HG02981 (cell line): Measurements from ENCODE around the gene NINJ2.

ENCODE experiments used
- ATAC-seq: cut with Tn5 transposase; IDR thresholded peaks from one replicate; pipeline ENCODE4 v1.9.1; 2021; ENCODE audit warnings: mild to moderate bottlenecking, moderate library complexity; ENCODE audit not compliant: unreplicated experiment

The NINJ2 gene

DNA sequence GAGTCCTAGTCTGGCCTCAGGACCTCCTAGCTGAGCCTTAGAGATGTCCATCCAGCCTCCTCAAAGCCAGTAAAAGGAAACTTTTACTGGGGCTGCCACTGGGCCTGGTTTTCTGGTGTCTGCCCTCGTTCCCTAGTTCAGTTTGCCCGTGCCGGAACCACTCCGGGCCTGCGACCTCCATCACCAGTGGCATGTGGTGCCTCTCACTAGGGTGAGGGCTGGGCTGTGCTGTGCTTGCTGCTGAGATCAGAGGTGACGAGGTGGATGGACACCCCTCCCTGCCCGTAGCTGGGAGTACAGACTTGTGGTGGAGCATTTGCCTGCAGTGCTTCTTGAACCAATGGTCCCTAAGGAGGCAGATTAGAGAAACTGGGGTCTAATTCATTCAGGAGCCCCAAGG, 127.8 kb downstream of the NINJ2 start:
- ATAC-seq: no peak

DNA sequence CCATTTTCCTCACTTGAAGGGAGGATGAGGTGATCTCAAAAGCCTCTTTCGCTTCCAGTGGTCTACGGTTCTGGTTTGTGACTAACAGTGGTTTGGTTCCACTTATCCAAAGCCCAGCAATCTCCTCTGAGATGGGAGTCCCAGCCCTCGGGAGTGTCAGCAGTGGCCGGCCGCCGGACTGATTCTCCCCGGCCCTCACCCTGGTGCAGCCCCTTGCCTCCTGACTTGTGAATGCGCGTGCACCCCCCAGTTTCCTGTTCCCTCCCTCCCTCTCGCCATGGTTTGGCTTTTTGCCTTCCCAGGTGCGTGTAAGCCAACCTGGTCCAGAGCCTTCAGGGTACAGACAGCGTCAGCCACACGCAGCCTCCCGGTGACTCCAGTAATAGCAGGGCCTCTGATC, 129.0 kb downstream of the NINJ2 start:
- ATAC-seq: no peak

DNA sequence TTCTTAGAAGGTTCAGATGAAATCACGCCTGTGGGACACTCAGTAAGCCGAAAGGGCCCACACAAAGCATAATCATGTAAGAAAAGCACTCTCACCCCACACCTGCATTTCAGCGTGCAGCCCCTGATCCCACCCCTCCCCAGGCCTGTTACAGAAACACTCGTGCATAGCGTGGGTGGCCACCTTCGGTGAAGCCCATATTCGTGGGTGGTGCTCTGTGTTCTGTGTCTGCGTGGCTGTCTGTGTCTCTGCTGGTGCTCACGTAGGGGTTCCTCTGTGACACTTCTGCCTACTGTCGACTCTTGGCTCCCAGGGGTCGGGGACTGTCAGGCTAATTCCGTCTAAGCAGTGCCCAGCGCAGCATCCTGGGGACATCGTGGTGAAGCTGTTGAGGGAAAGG, 129.5 kb downstream of the NINJ2 start:
- ATAC-seq: no peak

DNA sequence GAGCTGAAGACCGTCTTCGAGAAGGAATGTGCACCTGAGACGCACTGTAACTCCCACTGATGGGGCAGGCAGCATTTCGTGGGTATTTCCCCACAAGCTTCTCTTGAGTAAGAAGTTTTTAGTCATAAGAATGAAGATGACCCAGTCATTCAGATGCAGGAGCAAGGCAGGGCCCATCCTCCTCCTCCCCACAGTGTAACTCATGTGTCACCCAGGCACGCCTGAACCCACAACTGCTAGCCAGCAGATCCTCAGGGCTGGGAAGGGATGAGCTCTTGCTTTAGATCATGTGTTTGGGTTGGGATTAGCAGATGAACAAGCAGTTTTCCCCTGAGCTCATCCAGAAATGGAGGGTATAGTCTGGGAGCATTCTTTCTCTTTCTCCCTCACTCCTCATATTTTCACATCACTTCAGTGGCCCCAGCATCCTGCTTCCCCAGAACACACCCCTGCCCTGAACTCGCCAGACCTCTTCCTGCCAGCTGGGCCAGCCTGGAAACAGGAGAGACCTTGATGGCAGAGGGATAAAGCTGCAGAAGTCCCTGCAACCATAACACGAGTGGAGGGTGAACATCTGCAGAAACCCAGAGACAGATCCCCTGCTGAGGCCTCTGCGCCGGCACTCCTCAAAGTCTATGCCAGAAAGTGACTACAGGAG, 130.2 kb downstream of the NINJ2 start:
- no peak for ATAC-seq

DNA sequence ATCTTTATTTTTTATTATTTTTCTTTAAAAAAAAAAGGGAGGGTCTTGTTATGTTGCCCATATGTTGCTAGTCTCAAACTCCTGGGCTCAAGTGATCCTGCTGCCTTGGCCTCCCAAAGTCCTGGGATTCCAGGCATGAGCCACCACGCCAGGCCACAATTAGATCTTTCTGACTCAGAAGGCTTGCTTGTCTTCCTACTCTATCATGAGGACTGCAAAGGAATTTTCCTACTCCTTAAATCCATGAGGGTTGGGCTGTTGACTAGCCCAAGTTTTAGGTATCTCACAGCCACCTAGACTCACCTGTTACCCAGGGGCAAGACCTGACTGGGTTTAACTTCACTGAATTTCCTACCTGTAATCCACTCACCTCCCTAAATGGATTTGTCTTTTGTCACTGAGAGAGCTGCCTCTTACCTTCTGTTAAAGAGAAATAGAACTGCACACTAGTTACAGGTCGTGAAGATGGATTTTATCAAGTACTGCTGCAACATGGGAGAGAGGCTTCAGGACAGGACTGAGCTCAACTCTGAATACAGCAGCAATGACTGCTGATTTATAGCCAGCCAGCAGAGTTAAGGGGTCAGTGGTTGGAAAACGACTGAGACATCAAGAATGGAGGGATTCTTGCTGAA, 131.2 kb downstream of the NINJ2 start:
- ATAC-seq: no peak

DNA sequence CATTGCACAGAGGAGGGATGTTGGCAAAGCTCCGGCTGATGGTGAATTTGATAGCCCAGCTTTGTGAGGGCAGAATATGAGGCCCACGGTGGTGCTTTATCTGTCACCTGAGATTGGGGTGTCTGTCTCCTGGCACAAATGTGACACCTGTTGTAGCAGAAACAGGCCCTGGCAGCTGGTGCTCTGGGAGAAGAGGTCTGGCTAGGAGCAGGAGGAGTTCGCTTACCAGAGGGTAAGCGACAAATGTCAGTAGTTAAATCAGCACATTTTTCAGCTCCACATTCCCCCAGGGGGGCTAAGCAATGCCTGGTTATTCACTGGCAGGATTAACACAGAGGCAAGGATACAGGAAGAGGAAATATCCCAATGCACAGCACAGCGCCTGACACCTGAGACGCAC, 132.4 kb downstream of the NINJ2 start:
- no peak for ATAC-seq

DNA sequence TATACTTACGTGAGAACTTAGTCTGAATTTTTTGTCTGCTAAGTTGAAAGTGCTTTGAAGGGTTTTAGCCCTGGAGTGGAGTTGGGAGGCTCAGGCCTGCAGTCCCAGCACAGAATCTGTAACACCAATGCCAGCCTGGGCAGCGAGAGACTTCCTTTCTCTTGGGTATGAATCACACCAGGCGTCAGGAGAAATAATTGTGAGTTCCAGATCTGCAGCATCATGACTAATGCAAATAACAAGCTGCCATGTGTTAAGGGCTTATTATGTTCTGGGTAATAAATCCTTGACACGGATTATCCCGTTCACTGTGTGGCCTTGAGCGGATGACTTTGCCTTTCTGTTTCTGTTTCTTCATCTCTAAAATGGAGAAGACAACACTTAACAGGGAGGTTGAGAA, 132.9 kb downstream of the NINJ2 start:
- no peak for ATAC-seq

DNA sequence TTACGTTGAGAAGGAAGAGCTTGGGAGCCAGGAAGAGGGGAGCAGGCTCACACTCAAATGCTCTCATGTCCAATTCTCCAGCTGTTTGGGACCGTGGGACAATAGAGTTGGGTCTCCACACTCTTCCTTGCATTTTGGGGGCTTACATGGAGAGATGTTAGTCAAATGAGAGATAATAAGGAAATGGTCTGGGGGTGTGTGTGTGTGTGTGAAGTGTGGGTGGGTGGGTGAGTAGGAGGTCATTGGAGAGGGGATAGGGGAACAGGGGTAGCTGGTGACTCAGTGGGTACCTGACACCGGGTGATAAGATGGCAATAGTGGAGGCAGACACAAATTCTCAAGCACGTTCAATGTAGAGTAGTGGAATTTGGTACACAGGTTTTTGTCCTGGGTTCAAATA, 135.5 kb downstream of the NINJ2 start:
- ATAC-seq: no peak

DNA sequence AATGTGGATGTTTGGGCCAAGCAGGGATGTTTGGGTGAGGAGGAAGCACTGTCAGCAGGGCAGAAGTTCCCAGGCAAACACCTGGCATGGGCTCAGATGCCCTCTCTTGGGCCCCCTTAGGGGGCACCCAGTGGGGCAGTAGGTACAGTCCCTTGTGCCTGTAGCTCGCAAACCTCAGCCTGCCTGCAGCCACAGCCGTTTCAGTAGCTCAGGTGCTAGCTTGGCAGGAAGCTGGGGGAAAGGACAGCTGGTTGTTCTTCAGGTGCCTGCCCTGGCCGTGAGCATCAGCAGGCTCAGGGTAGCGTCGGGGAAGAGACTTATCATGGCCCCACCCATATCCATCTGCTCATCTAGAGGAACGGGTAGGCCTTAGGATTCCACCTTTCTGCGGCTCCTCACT, 136.0 kb downstream of the NINJ2 start:
- no peak for ATAC-seq

DNA sequence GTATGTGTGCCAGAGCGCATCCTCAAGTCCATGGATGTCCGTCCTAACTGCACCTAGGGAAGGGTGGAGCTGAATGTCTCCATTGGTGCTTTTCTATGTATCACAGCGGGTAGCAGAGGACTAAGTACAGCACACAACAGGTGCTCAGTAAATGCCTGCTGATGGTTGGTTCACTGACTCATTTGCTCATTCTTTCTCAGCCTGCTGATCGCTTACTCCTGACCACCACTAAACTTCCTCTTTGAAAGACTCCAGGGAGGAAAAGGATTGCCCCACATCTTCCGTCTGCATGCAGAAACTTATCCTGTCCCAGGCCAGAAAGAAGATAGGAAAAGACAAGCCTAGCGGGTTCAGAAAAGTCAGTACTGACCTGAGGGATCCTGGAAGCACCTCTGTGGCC, 137.2 kb downstream of the NINJ2 start:
- ATAC-seq: no peak

DNA sequence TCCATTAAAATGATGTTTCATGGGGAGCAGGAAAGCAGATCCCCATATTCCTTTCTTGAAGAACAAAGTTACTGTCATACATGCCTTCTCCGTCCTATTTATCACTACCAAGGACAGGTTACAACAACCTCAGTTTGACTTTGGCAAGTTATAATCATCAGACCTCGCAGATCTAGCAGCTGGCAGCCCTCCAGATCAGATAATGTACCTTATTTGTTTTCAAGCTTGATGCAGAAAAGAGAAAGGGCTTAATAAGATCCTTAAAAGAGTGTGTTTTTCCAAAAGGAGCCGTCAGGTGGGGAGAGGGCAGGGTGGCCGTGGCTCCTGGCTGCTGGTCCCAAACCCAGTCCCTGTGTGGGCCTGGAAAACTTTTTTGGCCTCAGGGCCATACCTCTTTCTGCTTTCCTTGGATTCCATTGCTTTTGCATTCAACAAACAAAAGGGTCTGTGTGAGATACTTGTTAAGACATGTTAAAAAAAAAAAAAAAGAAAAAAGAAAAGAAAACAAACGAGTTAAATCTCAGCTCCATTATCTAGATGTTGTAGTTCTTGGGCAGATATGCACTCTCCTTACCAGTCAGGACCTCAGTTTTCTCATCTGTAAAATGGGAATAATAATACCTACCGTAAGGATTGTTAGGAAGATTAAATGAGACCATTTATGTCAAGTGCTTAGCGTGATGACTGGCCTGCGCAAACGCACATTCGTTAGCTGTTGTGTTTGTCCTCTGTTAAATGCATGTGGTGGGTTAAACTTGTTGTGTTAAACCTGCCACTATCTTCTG, 138.9 kb downstream of the NINJ2 start:
- ATAC-seq: no peak

DNA sequence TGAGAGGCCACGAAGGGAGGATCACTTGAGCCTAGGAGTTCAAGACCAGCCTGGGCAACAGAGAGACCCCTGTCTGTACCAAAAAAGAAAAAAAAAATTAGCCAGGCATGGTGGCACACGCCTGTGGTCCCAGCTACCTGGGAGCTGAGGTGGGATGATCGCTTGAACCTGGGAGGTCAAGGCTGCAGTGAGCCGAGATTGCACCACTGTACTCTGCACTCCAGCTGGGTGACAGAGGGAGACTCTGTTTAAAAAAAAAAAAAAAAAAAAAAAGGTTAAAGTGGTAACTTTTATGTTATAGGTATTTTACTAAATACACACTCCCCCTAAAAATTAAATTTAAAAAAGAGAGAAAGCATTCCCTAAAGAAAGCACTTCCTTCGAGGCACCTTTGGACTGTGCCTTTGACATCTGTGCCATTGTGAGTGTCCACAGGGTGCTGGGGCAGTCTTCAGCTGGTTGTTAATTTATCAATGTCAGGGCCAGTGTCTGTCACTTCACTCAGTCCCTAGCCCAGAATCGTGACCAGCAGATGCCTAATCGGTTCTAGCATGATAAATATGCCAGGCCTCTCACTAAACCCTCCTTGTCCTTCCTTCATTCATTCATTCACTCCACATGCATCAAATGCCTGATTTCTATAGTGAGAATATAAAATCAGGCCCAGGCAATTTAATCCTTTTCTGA, 140.4 kb downstream of the NINJ2 start:
- ATAC-seq: no peak

DNA sequence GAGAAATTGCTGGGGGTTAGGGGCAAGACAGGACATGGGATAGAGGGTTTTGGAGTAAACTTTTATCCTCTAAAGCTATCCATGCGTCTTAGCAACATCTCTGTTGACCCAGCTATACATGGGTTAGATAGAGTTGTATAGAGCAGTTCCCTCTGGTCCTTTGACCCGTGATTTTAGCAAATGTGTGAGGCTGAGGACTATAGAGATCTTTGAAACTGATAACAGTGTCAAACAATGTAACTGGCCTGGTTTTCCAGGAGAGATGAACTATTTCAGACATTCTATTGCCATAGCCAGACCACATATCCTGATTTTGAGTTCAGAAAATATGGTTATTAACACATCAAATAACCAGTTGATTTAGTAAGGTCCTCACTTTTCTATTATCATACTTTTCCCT, 143.1 kb downstream of the NINJ2 start:
- no peak for ATAC-seq

DNA sequence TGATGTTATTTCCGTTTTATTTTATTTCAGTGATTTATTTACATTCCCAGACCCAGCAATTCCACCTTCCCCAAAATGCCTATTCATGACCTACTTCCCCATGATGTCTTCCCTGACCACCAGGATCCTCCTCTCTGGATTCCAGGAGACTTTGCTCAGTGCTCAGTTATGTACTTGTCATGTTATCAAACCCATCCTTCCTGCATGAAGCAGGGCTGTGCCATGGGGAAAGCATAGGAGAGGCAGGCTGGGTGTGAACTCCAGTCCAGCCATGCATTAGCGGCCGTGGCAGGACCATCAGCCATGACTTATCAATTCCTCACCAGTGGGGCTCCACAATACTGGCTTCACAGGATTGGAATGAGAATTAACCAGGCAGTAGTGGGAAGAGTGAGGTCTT, 145.7 kb downstream of the NINJ2 start:
- ATAC-seq: no peak
